Measurements from ENCODE around the gene ARHGEF19. TPM values are rescaled to one million over a fixed set of nuclear protein-coding genes. Genes with fewer than 3 reads are reported as not detected.

ARHGEF19 gene
- total RNA-seq, 1 experiment from 2014 or later = 21.6 TPM

- BruUV-seq (replicated peaks) = no TSS peak
- intact Hi-C loops (cut with micrococcal nuclease; ENCODE audit: unreplicated experiment) (no loop called here), in situ Hi-C loops (cut with HindIII; ENCODE audit: low pct_unique_long_range_greater_than_20kb, low sequenced_read_pairs) (no loop called here)
- no peaks in the 10 kb centered on the region for H3K4me1 ChIP-seq (ENCODE audit: control insufficient read depth, insufficient read depth, low read length)
- H3K27me3 ChIP-seq (ENCODE audit: control insufficient read depth, insufficient read depth, low read length) = no peaks in the 10 kb centered on the region
- H3K9me3 ChIP-seq (ENCODE audit: control insufficient read depth, insufficient read depth, low read depth, low read length) = no peaks in the 10 kb centered on the region
- H3K4me3 ChIP-seq (ENCODE audit: low read depth in 2 of 2, low read length in 2 of 2) = no peak overlapping the region
- POLR2A ChIA-PET = no interaction called here
- no peak overlapping the region for H3K27ac ChIP-seq (ENCODE audit: low read length)
- peak; percentile 25 for ATAC-seq
- CTCF ChIA-PET = no interaction called here
- DNase-seq (ENCODE audit: low read depth, low spot score) = no peak
- H3K36me3 ChIP-seq (ENCODE audit: control insufficient read depth, insufficient read depth, low read length) = no peaks in the 10 kb centered on the region
- TF ChIP-seq TCF7L2 (IDR thresholded peaks at IDR 0.05; ENCODE audit: low read depth, low read length) = no peak
- no peak for TF ChIP-seq POLR2AphosphoS5 (IDR thresholded peaks at IDR 0.05; ENCODE audit: low read depth, low read length)
- no peak for TF ChIP-seq SIN3A (IDR thresholded peaks at IDR 0.05; ENCODE audit: borderline replicate concordance, insufficient read depth, low read depth, low read length)
- no peak for TF ChIP-seq REST (IDR thresholded peaks at IDR 0.05; ENCODE audit: insufficient read depth in 1 of 2, low read depth in 2 of 2, low read length in 1 of 2)
- TF ChIP-seq, protein P1, sequence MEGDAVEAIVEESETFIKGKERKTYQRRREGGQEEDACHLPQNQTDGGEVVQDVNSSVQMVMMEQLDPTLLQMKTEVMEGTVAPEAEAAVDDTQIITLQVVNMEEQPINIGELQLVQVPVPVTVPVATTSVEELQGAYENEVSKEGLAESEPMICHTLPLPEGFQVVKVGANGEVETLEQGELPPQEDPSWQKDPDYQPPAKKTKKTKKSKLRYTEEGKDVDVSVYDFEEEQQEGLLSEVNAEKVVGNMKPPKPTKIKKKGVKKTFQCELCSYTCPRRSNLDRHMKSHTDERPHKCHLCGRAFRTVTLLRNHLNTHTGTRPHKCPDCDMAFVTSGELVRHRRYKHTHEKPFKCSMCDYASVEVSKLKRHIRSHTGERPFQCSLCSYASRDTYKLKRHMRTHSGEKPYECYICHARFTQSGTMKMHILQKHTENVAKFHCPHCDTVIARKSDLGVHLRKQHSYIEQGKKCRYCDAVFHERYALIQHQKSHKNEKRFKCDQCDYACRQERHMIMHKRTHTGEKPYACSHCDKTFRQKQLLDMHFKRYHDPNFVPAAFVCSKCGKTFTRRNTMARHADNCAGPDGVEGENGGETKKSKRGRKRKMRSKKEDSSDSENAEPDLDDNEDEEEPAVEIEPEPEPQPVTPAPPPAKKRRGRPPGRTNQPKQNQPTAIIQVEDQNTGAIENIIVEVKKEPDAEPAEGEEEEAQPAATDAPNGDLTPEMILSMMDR (IDR thresholded peaks at IDR 0.05) = no peak
These were observed 17.7 kb upstream of the ARHGEF19 start for GRCh38 chr1:16229976-16230740.

DNA sequence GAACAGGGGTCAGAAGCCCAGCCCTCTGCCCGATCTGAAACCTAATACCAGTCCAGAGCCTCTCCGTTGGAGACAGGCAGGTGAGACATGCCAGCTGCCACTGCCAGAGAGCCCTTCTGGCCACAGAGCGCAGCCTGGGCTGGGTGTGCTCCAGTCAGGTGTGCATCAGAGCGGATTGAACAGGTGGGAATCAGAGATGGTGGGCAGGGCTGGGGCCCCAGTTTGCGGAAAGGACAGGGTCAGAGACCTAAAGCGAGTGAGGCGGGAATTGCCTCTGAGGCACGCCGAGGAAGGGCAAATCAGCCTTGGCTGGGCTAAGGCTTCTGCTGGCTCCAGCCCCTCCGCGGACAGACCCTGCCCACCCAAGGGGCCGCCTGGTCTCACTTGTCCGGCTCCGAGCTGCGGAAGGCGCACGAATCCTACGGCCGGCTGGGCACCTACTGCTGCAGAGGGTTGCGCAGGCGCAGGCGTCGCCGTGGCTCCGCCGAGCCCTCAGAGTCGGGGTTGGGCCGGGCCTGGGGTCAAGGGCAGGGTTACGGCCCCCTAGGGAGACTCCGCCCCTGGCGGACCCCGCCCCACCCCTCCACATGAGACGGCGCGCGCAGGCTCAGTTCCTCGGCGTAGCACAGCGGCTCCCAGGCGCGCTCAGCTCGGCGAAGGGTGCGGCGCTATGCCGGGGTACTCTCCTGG lies 14.2 kb upstream of the ARHGEF19 start:
- Histone ChIP-seq H3K4me1 (ENCODE audit: control insufficient read depth, insufficient read depth, low read length) (no peaks in the 10 kb centered on the region), H3K27ac (ENCODE audit: low read length) (no peak overlapping the region), H3K36me3 (ENCODE audit: control insufficient read depth, insufficient read depth, low read length) (no peaks in the 10 kb centered on the region), H3K4me3 (ENCODE audit: low read depth in 2 of 2, low read length in 2 of 2) (no peak overlapping the region), H3K27me3 (ENCODE audit: control insufficient read depth, insufficient read depth, low read length) (no peaks in the 10 kb centered on the region), H3K9me3 (ENCODE audit: control insufficient read depth, insufficient read depth, low read depth, low read length) (no peaks in the 10 kb centered on the region)
- no peak for TF ChIP-seq TCF7L2 (IDR thresholded peaks at IDR 0.05; ENCODE audit: low read depth, low read length)
- TF ChIP-seq, protein P1 (IDR thresholded peaks at IDR 0.05) = no peak
- no peak for TF ChIP-seq REST (IDR thresholded peaks at IDR 0.05; ENCODE audit: insufficient read depth in 1 of 2, low read depth in 2 of 2, low read length in 1 of 2)
- TF ChIP-seq POLR2AphosphoS5 (IDR thresholded peaks at IDR 0.05; ENCODE audit: low read depth, low read length) = no peak
- TF ChIP-seq SIN3A (IDR thresholded peaks at IDR 0.05; ENCODE audit: borderline replicate concordance, insufficient read depth, low read depth, low read length) = no peak
- ChIA-PET CTCF (no interaction called here), POLR2A (no interaction called here)
- BruUV-seq (replicated peaks) = no TSS peak
- DNase-seq (ENCODE audit: low read depth, low spot score) = no peak
- intact Hi-C loops (cut with micrococcal nuclease; ENCODE audit: unreplicated experiment) (no loop called here), in situ Hi-C loops (cut with HindIII; ENCODE audit: low pct_unique_long_range_greater_than_20kb, low sequenced_read_pairs) (no loop called here)
- ATAC-seq = no peak

Data from Panc1 (cell line).